ENCODE data around the gene MACROD2. TPM values are rescaled to one million over a fixed set of nuclear protein-coding genes. Genes with fewer than 3 reads are reported as not detected.

The MACROD2 gene
- total and polyA plus RNA-seq, 2 of the 4 experiments (the other 2 are of a cell fraction): not detected

GRCh38 chr20:15854911-15855310 is 1859.6 kb downstream of the MACROD2 start:
- ChIA-PET POLR2A (ENCODE audit: unreplicated experiment) (no interaction called here), CTCF (no interaction called here)
- Histone ChIP-seq H4K5ac (ENCODE audit: low read depth, low read length) (no peak overlapping the region), H3K9ac (ENCODE audit: low read depth, low read length) (no peak overlapping the region), H4K91ac (ENCODE audit: insufficient read depth, low read depth, low read length) (no peak overlapping the region), H3K4me2 (ENCODE audit: low read depth, low read length) (no peak overlapping the region), H3K27me3 (ENCODE audit: control insufficient read depth, insufficient read depth, low read length) (no peaks in the 10 kb centered on the region), H3K36me3 (ENCODE audit: control insufficient read depth, insufficient read depth, low read length) (no peaks in the 10 kb centered on the region), H3K23ac (ENCODE audit: low read depth, low read length) (no peak overlapping the region), H3K9me1 (ENCODE audit: insufficient read depth, low read length) (no peaks in the 10 kb centered on the region), H3K79me1 (ENCODE audit: low read depth in 1 of 2, low read length in 2 of 2) (no peaks in the 10 kb centered on the region), H2AK9ac (replicated peaks; ENCODE audit: low read depth, low read length, poor library complexity) (no peak overlapping the region), H3K4ac (ENCODE audit: low read depth, low read length) (no peak overlapping the region), H3K4me3 (ENCODE audit: insufficient read depth, low read depth, low read length) (no peak overlapping the region), H4K8ac (ENCODE audit: low read depth in 2 of 2, low read length in 2 of 2) (no peak overlapping the region), H3K18ac (ENCODE audit: low read depth, low read length) (no peak overlapping the region), H3K14ac (replicated peaks; ENCODE audit: low read depth, low read length) (no peak overlapping the region), H2BK20ac (ENCODE audit: low read depth, low read length) (no peak overlapping the region), H2BK5ac (ENCODE audit: low read depth, low read length, poor library complexity, severe bottlenecking) (no peak overlapping the region), H3K9me3 (ENCODE audit: control insufficient read depth, insufficient read depth, low read length) (peaks cover 18% of the 10 kb centered on the region), H2AK5ac (ENCODE audit: low read depth, low read length) (no peak overlapping the region), H3K56ac (ENCODE audit: extremely low read depth, insufficient read depth, low read length) (no peak overlapping the region), H2BK120ac (ENCODE audit: low read depth, low read length) (no peak overlapping the region), H3K4me1 (ENCODE audit: control insufficient read depth, insufficient read depth, low read length) (no peaks in the 10 kb centered on the region), H4K20me1 (ENCODE audit: insufficient read depth, low read length) (no peaks in the 10 kb centered on the region), H3K27ac (ENCODE audit: insufficient read depth, low read length) (no peak overlapping the region), H2BK15ac (ENCODE audit: low read depth, low read length) (no peak overlapping the region), H2AFZ (replicated peaks; ENCODE audit: low read length, poor library complexity) (no peak overlapping the region)
- TF ChIP-seq USF2 (IDR thresholded peaks at IDR 0.05; ENCODE audit: low read depth, low read length) (no peak), RAD21 (IDR thresholded peaks at IDR 0.05; ENCODE audit: low read length) (no peak), SMC3 (IDR thresholded peaks at IDR 0.05; ENCODE audit: low read depth, low read length) (no peak), FOS (IDR thresholded peaks at IDR 0.05; ENCODE audit: low read depth, low read length) (no peak), POLR2A (IDR thresholded peaks at IDR 0.05; ENCODE audit: low read depth, low read length) (no peak), MAFK (IDR thresholded peaks at IDR 0.05; ENCODE audit: low read depth, low read length) (no peak), CTCF (conservative IDR thresholded peaks at IDR 0.05; ENCODE audit: low read depth, low read length) (no peak), CHD1 (IDR thresholded peaks at IDR 0.05; ENCODE audit: low read depth, low read length) (no peak), ELK1 (IDR thresholded peaks at IDR 0.05; ENCODE audit: borderline replicate concordance, low read depth, low read length) (no peak), RCOR1 (IDR thresholded peaks at IDR 0.05; ENCODE audit: insufficient replicate concordance, low read length) (no peak), MAZ (IDR thresholded peaks at IDR 0.05; ENCODE audit: borderline replicate concordance, low read depth, low read length) (no peak), CEBPB (IDR thresholded peaks at IDR 0.05; ENCODE audit: low read depth, low read length) (no peak), NFE2L2 (IDR thresholded peaks at IDR 0.05; ENCODE audit: low read depth, low read length) (no peak), MXI1 (IDR thresholded peaks at IDR 0.05; ENCODE audit: borderline replicate concordance, low read depth, low read length) (no peak)
- WGBS, 2 experiments (ENCODE audit: extremely low coverage in 2 of 2, insufficient read length in 1 of 2): no CpG with 5 or more reads among the region's 2 CpGs
- in situ Hi-C loops (cut with MboI; ENCODE audit: low sequenced_read_pairs) (no loop called here), dilution Hi-C loops (cut with HindIII; ENCODE audit: low sequenced_read_pairs, unreplicated experiment) (no loop called here), intact Hi-C loops (cut with micrococcal nuclease) (no loop called here)
- no TSS peak for BruUV-seq (replicated peaks)
- ATAC-seq (ENCODE audit: low read depth) (no peak), DNase-seq (no peak)

All from IMR-90 (cell line).